ENCODE data around the gene HSPA4L.
A peak's percentile ranks its signal among the peaks of the same experiment; 100 is the strongest.

The HSPA4L gene

GRCh38 chr4:127775843-127776242 is 6.3 kb upstream of the HSPA4L start:
- no peak for TF ChIP-seq CTCF (IDR thresholded peaks at IDR 0.05; ENCODE audit: low read length, missing control alignments)
- DNase-seq (ENCODE audit: low read depth), result no peak
- no peak overlapping the region for H3K4me3 ChIP-seq (replicated peaks; ENCODE audit: low read depth, low read length)

GRCh38 chr4:127776620-127777019 is 5.5 kb upstream of the HSPA4L start:
- H3K4me3 ChIP-seq (replicated peaks; ENCODE audit: low read depth, low read length), result no peak overlapping the region
- no peak for DNase-seq (ENCODE audit: low read depth)
- no peak for TF ChIP-seq CTCF (IDR thresholded peaks at IDR 0.05; ENCODE audit: low read length, missing control alignments)

- no peak overlapping the region for H3K4me3 ChIP-seq (replicated peaks; ENCODE audit: low read depth, low read length)
- TF ChIP-seq CTCF (IDR thresholded peaks at IDR 0.05; ENCODE audit: low read length, missing control alignments), result no peak
- no peak for DNase-seq (ENCODE audit: low read depth)
These were observed 4.6 kb upstream of the HSPA4L start for GRCh38 chr4:127777487-127777886.

- no peak for DNase-seq (ENCODE audit: low read depth)
- H3K4me3 ChIP-seq (replicated peaks; ENCODE audit: low read depth, low read length), result no peak overlapping the region
- no peak for TF ChIP-seq CTCF (IDR thresholded peaks at IDR 0.05; ENCODE audit: low read length, missing control alignments)
These were observed 4.0 kb upstream of the HSPA4L start for GRCh38 chr4:127778102-127778501.

- no peak for TF ChIP-seq CTCF (IDR thresholded peaks at IDR 0.05; ENCODE audit: low read length, missing control alignments)
- no peak overlapping the region for H3K4me3 ChIP-seq (replicated peaks; ENCODE audit: low read depth, low read length)
- DNase-seq (ENCODE audit: low read depth), result no peak
These were observed 1.5 kb upstream of the HSPA4L start for GRCh38 chr4:127780598-127780997.

GRCh38 chr4:127781300-127782024 is 660 bp upstream of the HSPA4L start:
- no peak for TF ChIP-seq CTCF (IDR thresholded peaks at IDR 0.05; ENCODE audit: low read length, missing control alignments)
- DNase-seq (ENCODE audit: low read depth), result peak; percentile 52
- H3K4me3 ChIP-seq (replicated peaks; ENCODE audit: low read depth, low read length), result peak overlapping the region; percentile 86

GRCh38 chr4:127782025-127782274 is 172 bp upstream of the HSPA4L start:
- peak overlapping the region; percentile 86 for H3K4me3 ChIP-seq (replicated peaks; ENCODE audit: low read depth, low read length)
- DNase-seq (ENCODE audit: low read depth), result peak; percentile 86
- no peak for TF ChIP-seq CTCF (IDR thresholded peaks at IDR 0.05; ENCODE audit: low read length, missing control alignments)
